ENCODE measurements around the gene TRPC6.
"Not testable (repeated sequence)": the region's sequence is repeated elsewhere in the genome, so short reads cannot be mapped to it uniquely, and the experiment has no call there.

TRPC6 gene

GRCh38 chr11:101523193-101523592 lies 60.6 kb downstream of the TRPC6 start:
- DNase-seq (ENCODE audit: low read depth in 2 of 2) = no peak

GRCh38 chr11:101521821-101522220 lies 62.0 kb downstream of the TRPC6 start:
- no peak for DNase-seq (ENCODE audit: low read depth in 2 of 2)

GRCh38 chr11:101516546-101516945 lies 67.3 kb downstream of the TRPC6 start:
- no peak for DNase-seq (ENCODE audit: low read depth in 2 of 2)

GRCh38 chr11:101511065-101511464 lies 72.7 kb downstream of the TRPC6 start:
- no peak for DNase-seq (ENCODE audit: low read depth in 2 of 2)

- DNase-seq (ENCODE audit: low read depth in 2 of 2) = no peak
Observed at GRCh38 chr11:101510591-101510990, 73.2 kb downstream of the TRPC6 start.

GRCh38 chr11:101509922-101510321 lies 73.9 kb downstream of the TRPC6 start:
- no peak for DNase-seq (ENCODE audit: low read depth in 2 of 2)

GRCh38 chr11:101508370-101508769 lies 75.4 kb downstream of the TRPC6 start:
- no peak for DNase-seq (ENCODE audit: low read depth in 2 of 2)

- no peak for DNase-seq (ENCODE audit: low read depth in 2 of 2)
Observed at GRCh38 chr11:101498891-101499290, 84.9 kb downstream of the TRPC6 start.

- no peak for DNase-seq (ENCODE audit: low read depth in 2 of 2)
Observed at GRCh38 chr11:101497291-101497690, 86.5 kb downstream of the TRPC6 start.

GRCh38 chr11:101487775-101488174 lies 96.0 kb downstream of the TRPC6 start:
- DNase-seq (ENCODE audit: low read depth in 2 of 2) = no peak

GRCh38 chr11:101482556-101483124 lies 101.2 kb downstream of the TRPC6 start:
- no peak for DNase-seq (ENCODE audit: low read depth in 2 of 2)

- no peak for DNase-seq (ENCODE audit: low read depth in 2 of 2)
Observed at GRCh38 chr11:101478587-101479369, 105.0 kb downstream of the TRPC6 start.

GRCh38 chr11:101477926-101478325 lies 105.9 kb downstream of the TRPC6 start:
- DNase-seq (ENCODE audit: low read depth in 2 of 2) = no peak

- DNase-seq (ENCODE audit: low read depth in 2 of 2) = no peak
Observed at GRCh38 chr11:101476191-101476590, 107.6 kb downstream of the TRPC6 start.

- DNase-seq (ENCODE audit: low read depth in 2 of 2) = no peak
Observed at GRCh38 chr11:101475699-101476098, 108.1 kb downstream of the TRPC6 start.

- DNase-seq (ENCODE audit: low read depth in 2 of 2) = no peak
Observed at GRCh38 chr11:101474666-101475065, 109.1 kb downstream of the TRPC6 start.

GRCh38 chr11:101470881-101471520 lies 112.8 kb downstream of the TRPC6 start:
- no peak for DNase-seq (ENCODE audit: low read depth in 2 of 2)

- DNase-seq (ENCODE audit: low read depth in 2 of 2) = no peak
Observed at GRCh38 chr11:101470419-101470818, 113.4 kb downstream of the TRPC6 start.

- no peak for DNase-seq (ENCODE audit: low read depth in 2 of 2)
Observed at GRCh38 chr11:101466352-101466751, 117.5 kb downstream of the TRPC6 start.

- not testable (repeated sequence) for DNase-seq (ENCODE audit: low read depth in 2 of 2)
Observed at GRCh38 chr11:101464388-101464787, 119.4 kb downstream of the TRPC6 start.

- no peak for DNase-seq (ENCODE audit: low read depth in 2 of 2)
Observed at GRCh38 chr11:101459020-101459419, 124.8 kb downstream of the TRPC6 start.

GRCh38 chr11:101458161-101458560 lies 125.6 kb downstream of the TRPC6 start:
- no peak for DNase-seq (ENCODE audit: low read depth in 2 of 2)

GRCh38 chr11:101456812-101457211 lies 127.0 kb downstream of the TRPC6 start:
- DNase-seq (ENCODE audit: low read depth in 2 of 2) = no peak
